T-cell (primary cell): Measurements from ENCODE around the gene BRIX1. TPM values are rescaled to one million over a fixed set of nuclear protein-coding genes. Genes with fewer than 3 reads are reported as not detected.

Experiments used
- total RNA-seq, 35 experiments: library from RNA in 6 of 35; stranded (reverse) in 6 of 35; fragments of 120-200 nt in 1 of 35; gene quantifications; one replicate each; pipeline versions ENCODE4 v1.2.1 to v1.2.4 and lab custom pipeline; 2013 to 2026

The BRIX1 gene
- total RNA-seq, 5 donors from 2014 or later (not counting 1 experiment from before 2014, with no cell fraction given): 24.4 to 26.2 (median 24.4) TPM

Other genes with a start within 250 kb of the BRIX1 start
- gene TTC23L, start 76.5 kb upstream of the BRIX1 start, total RNA-seq: 1 to 10 TPM in 1 of 5 donors, under 1 TPM in 2, not detected in 2; 0.23 to 1.8 (median 0.64) TPM
- gene RAD1, start 207 bp upstream of the BRIX1 start, total RNA-seq: 10 to 100 TPM; 18.9 to 30.6 (median 20.7) TPM
- 10 to 100 TPM; 46.2 to 56.0 (median 51.9) TPM for gene DNAJC21, start 13.8 kb downstream of the BRIX1 start, total RNA-seq
- not detected for gene AGXT2, start 132.2 kb downstream of the BRIX1 start, total RNA-seq